ENCODE data around the gene FBXW7.

Gene FBXW7

GRCh38 chr4:152535360-152535902 is 461 bp downstream of the FBXW7 start:
- CTCF ChIA-PET = interaction anchor here (4.8 kb wide), 1 partner anchor 34 kb away, joined by 25 read pairs; no protein-coding TSS in a partner anchor
- POLR2A ChIA-PET = interaction anchor here (1.0 to 1.7 kb wide), 3 partner anchors 13 to 55 kb away, joined by 4 to 6 read pairs (median 5); no protein-coding TSS in a partner anchor
- peak overlapping the region; percentile 88 for H3K4me3 ChIP-seq (ENCODE audit: low read depth, low read length)
- peaks cover 4% of the 10 kb centered on the region; the same call in 1 of the 2 replicates for H3K4me1 ChIP-seq (ENCODE audit: control insufficient read depth, insufficient read depth, low read length)
- H3K9me3 ChIP-seq (ENCODE audit: control insufficient read depth, insufficient read depth, low read depth, low read length) = no peaks in the 10 kb centered on the region
- H3K27ac ChIP-seq (ENCODE audit: extremely low read depth, low read depth, low read length) = peak overlapping the region; percentile 79
- TF ChIP-seq ZSCAN30 (tag by site-specific recombination; IDR thresholded peaks at IDR 0.05) (0 out of 2 replicates have a peak, but pooled peaks have one; percentile 57), ZNF555 (tag by site-specific recombination; conservative IDR thresholded peaks at IDR 0.05) (no peak), ZBTB6 (tag by site-specific recombination; IDR thresholded peaks at IDR 0.05) (peak; percentile 99), PATZ1 (tag by site-specific recombination; IDR thresholded peaks at IDR 0.05) (peak; percentile 5; the same call in 1 of the 2 replicates), ZSCAN18 (tag by site-specific recombination; IDR thresholded peaks at IDR 0.05) (no peak), ZNF610 (tag by site-specific recombination; IDR thresholded peaks at IDR 0.05; ENCODE audit: borderline replicate concordance) (no peak), KLF1 (tag by site-specific recombination; IDR thresholded peaks at IDR 0.05) (no peak), ZNF221 (tag by site-specific recombination; IDR thresholded peaks at IDR 0.05; ENCODE audit: borderline replicate concordance) (no peak), ZNF600 (tag by site-specific recombination; IDR thresholded peaks at IDR 0.05) (peak; percentile 63; the same call in 1 of the 2 replicates), ZNF48 (tag by site-specific recombination; IDR thresholded peaks at IDR 0.05) (no peak), ZNF426 (tag by site-specific recombination; IDR thresholded peaks at IDR 0.05) (no peak), ZNF704 (tag by site-specific recombination; IDR thresholded peaks at IDR 0.05) (0 out of 2 replicates have a peak, but pooled peaks have one; percentile 23), ZNF791 (tag by site-specific recombination; IDR thresholded peaks at IDR 0.05) (no peak), GLI2 (tag by site-specific recombination; IDR thresholded peaks at IDR 0.05; ENCODE audit: borderline replicate concordance, low read depth) (no peak), GLIS2 (tag by site-specific recombination; IDR thresholded peaks at IDR 0.05) (peak; percentile 77)
- peaks cover 0 to 18% of the 10 kb centered on the region in 2 experiments; a peak in 1 of 3 replicates for H3K36me3 ChIP-seq (ENCODE audit: control insufficient read depth in 2 of 2, insufficient read depth in 1 of 2, low read length in 2 of 2)

- Histone ChIP-seq H3K36me3 (ENCODE audit: control insufficient read depth in 2 of 2, insufficient read depth in 1 of 2, low read length in 2 of 2) (peaks cover 0 to 13% of the 10 kb centered on the region in 2 experiments; a peak in 1 of 3 replicates), H3K4me3 (ENCODE audit: low read depth, low read length) (peak overlapping the region; percentile 88), H3K4me1 (ENCODE audit: control insufficient read depth, insufficient read depth, low read length) (peaks cover 4% of the 10 kb centered on the region; the same call in 1 of the 2 replicates), H3K27ac (ENCODE audit: extremely low read depth, low read depth, low read length) (0 out of 2 replicates have a peak overlapping the region, but pooled peaks have one; percentile 79), H3K9me3 (ENCODE audit: control insufficient read depth, insufficient read depth, low read depth, low read length) (no peaks in the 10 kb centered on the region)
- ChIA-PET CTCF (interaction anchor here (0.7 to 4.8 kb wide), 2 partner anchors 34 to 146 kb away, joined by 3 to 25 read pairs; no protein-coding TSS in a partner anchor), POLR2A (no interaction called here)
- TF ChIP-seq ZIC2 (tag by site-specific recombination; IDR thresholded peaks at IDR 0.05) = no peak
- TF ChIP-seq ZNF398 (tag by site-specific recombination; IDR thresholded peaks at IDR 0.05) = peak; percentile 62
- no peak for TF ChIP-seq ZNF670 (tag by site-specific recombination; IDR thresholded peaks at IDR 0.05; ENCODE audit: low read depth)
- no peak for TF ChIP-seq KLF17 (tag by site-specific recombination; IDR thresholded peaks at IDR 0.05)
- TF ChIP-seq PRDM1 (tag by site-specific recombination; IDR thresholded peaks at IDR 0.05) = peak; percentile 96
- no peak for TF ChIP-seq KLF8 (tag by site-specific recombination; IDR thresholded peaks at IDR 0.05)
- no peak for TF ChIP-seq ZNF23 (tag by site-specific recombination; IDR thresholded peaks at IDR 0.05; ENCODE audit: borderline replicate concordance)
- no peak for TF ChIP-seq ZNF391 (tag by site-specific recombination; IDR thresholded peaks at IDR 0.05; ENCODE audit: borderline replicate concordance, low read depth)
- TF ChIP-seq ZBTB20 (tag by site-specific recombination; IDR thresholded peaks at IDR 0.05) = peak; percentile 73
Measured at GRCh38 chr4:152534541-152535359, 1.1 kb downstream of the FBXW7 start.
